Putamen (tissue), 1 donor: Measurements from ENCODE around the gene CSF1R.

Experiments used
- DNase-seq: peaks from one replicate; pipeline ENCODE4 v3.0.0-alpha.2; 2016; ENCODE audit warnings: low spot score

CSF1R gene

DNA sequence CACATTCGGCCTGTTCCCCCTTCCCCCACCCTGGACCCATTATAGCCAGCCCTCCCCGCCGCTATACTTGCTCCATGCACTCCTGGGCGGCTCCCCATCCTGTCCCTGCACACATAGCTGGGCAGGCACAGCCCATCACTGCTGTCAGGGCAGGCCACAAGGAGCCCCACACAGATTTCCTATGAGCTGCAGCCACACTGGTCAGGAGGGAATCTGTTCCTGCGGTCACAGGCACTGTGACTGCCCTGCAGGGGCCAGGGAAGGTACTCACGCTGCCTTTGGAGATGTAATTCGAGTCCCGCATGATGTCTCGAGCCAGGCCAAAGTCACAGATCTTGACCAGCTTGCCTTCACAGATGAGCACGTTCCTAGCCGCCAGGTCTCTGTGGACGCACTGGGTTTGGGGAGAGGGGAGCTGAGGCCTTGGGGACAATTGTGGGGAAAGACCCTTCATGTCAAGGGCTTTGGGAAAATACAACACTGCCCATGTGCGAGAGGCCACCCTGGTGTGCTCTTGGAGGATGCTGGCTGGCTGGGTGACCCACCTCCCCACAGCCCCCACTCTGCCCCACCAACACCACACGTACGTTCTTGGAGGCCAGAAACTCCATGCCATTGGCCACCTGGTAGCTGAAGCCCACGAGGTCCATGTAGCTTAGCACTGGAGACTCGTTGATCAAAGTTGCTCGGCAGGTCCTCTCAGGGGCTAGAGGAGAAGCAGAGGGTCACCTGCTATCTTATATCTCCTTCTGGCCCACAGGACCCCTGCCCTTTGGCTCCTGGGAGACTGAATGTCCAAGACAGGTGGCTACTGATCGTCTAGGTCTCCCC, 34.5 kb upstream of the CSF1R start:
- no peak for DNase-seq

DNA sequence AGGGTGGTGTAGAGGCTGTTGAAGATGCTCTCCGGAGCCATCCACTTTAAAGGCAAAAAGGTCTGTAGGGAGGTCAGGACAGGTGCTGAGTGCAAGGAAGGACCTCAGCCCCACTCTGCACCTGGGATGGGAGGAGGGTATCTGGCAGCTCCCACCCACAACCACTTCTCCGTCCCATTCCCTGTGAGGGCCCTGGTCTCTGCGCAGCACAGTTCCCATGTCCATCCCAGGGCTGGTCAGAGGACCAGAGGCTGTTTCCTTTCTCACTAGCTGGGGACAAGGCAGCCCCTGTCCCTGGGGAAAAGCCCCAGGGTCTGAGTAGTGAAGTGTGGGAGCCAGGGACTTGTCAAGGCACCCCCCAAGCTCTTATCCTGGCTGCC, 33.7 kb upstream of the CSF1R start:
- DNase-seq: no peak

- DNase-seq: no peak
These were observed 33.2 kb upstream of the CSF1R start for GRCh38 chr5:150119421-150120061.

DNA sequence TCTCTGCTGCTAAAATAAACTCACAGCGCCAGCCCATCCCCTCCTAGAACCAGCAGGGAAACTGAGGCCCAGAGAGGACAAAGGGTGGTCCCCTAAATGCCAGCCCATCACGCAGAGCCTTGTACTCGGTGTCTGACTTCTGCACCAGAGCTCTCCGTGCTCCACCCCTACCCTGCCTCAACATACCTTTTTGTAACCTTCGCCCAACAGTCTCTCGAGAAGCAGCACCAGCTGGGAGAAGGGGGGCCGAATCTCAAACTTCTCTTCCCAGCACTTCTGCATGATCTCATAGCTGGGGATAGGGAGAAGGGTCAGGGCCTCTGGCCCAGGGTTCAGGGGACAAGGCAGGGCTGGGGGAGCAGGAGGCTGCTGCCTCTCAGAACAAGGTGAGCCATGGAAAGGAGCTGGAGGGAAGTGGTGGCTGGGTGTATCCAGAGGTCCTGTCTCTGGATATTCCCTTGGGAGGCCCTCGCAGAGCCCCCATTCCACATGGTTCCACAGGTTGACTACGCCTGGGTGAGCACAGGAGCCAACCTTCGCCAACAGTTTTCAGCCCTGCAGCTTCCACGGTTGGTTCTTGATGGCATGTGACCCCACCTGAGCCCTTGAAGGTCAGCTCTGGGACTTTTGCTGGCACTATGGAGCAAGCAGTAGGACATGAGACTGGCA, 32.3 kb upstream of the CSF1R start:
- DNase-seq: no peak

GRCh38 chr5:150117945-150118560, 31.7 kb upstream of the CSF1R start:
- no peak for DNase-seq

- DNase-seq: no peak
These were observed 30.5 kb upstream of the CSF1R start for GRCh38 chr5:150116667-150117400.

DNA sequence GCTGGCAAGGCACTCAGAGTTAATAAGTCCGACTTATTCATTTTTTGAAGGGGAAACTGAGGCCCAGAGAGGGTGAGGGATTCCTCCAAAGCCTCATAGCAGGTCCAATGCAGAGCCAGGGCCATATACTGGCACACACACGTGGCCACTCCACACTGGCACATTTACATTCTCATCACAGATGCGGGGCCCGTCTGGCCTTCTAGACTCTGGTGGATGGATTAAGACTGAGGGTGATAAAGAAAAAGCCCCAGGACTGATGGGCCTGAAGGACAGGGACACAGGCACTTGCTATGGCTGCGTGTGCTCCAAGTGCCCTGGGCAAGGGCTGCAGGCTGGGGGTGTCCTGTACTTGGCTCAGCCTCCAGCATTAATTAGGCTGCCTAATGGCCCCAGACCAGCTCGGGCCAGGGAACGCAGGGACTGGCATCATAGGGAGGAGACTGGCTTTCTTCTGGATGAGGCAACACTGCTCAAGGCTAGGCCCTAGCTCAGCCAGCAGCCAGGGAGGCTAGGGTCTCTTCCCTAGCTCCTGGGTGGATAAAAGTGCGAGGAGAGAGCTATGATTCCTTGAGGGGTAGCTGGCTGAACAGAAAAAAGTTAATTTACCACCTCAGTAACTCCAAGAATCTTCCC, 28.5 kb upstream of the CSF1R start:
- peak; percentile 33 for DNase-seq

GRCh38 chr5:150114102-150114641, 27.8 kb upstream of the CSF1R start:
- no peak for DNase-seq

DNA sequence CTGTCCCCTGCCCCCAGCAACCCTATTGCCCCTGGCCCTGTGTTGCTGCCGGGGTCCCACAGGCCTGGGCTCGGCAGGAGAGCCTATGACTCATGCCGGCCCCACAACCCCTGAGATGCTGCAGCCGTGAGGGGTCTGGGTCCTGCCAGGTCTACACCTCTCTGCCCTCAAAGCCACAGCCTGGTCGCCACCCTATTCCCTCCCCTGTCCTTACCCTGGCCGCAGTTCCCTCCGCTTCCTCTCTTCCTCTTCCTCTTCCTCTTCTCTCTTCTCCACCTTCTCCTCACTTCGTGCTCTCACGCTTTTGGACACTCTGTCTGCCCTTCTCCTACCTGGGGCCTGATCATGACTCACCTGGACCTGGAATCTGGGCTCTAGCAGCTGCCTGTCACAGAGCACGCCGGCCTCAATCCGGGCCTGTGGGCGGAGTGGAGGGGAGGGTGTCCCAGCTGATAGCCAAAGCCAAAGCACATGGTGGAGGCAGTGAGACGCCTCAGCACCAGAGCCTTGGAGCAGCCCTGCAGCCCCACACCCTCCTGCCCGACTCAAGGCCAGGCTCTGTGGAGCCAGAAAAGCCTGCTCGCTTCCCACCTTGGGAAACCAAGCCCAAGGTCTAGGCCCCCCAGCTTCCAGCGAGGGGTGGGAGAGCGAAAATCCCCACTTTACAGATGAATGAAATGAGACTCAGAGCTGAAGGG, 26.8 kb upstream of the CSF1R start:
- DNase-seq: no peak

- DNase-seq: no peak
These were observed 26.1 kb upstream of the CSF1R start for GRCh38 chr5:150112201-150113046.

- no peak for DNase-seq
These were observed 24.8 kb upstream of the CSF1R start for GRCh38 chr5:150111122-150111521.

- DNase-seq: no peak
These were observed 23.6 kb upstream of the CSF1R start for GRCh38 chr5:150109921-150110320.

DNA sequence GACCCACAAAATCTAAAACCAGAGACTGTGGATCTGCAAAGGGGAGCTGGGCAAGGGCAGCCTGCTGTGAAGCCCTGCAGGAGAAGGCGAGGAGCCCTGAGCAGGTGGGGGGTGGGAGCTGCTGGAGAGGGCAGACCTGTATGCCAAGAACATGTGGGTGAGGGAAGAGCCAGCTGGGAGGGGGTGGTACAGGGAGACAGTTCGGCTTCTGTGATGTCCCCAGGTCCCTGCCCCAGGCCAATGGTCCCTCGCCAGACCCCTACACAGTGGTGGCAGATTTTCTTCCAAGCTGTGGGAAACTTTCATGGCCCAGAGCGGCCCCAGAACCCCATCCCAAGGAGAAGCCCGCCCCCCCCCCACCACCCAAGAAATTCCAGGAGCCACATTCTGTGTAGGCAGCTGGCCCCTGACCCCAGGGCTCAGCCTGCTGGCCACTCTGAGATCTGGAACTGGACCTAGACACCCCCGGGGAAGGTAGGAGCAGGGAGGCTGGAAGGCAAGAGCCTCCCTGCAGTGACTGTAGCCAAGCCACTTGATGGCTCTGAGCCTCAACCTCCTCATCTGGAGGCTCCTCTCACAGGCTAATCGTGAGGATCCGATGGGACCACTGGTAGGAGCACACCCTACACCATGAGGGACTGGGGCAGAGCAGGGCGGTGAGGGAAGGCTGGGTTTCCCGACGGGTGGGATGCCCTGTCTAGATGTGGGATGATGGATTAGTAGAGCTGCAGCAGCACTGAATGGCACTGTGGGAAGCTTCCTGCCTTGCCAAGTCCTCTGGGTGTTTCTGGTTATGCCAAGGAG, 22.6 kb upstream of the CSF1R start:
- DNase-seq: no peak

GRCh38 chr5:150107909-150108447, 21.6 kb upstream of the CSF1R start:
- DNase-seq: no peak

DNA sequence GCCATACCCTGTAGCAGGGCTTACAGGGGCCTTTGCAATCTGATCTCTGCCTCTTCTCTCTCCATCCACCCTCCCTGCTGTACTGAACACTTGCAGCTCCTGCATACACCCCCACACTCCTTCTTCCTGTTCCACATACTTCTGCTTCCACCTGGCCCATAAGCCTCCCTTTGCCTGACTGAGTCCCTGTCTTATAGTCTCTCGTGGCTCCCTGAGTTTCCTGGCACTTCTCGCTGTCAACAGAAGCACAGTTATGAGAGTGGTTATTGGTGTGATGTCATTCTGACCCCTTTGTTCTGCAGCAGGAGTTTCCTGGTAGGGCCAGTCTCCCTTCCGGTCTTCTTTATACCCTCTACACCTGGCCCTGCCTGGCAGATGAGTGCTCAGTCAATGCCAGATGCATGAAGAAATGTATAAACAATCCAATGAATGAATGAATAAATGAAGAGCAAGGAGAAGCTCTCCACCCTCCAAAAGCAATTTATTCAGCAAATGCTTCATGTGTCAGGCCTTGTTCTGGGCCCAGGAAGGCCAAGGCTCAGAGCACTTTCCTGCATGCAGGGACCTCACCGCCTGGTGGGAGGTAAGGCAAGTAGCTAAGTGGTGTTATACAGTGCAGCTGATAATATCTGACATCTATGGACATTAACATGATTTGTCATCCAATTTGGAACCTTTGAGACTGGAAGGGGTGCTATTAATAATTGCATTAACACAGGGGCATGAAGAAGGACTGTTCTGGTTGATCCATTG, 20.5 kb upstream of the CSF1R start:
- DNase-seq: no peak

DNA sequence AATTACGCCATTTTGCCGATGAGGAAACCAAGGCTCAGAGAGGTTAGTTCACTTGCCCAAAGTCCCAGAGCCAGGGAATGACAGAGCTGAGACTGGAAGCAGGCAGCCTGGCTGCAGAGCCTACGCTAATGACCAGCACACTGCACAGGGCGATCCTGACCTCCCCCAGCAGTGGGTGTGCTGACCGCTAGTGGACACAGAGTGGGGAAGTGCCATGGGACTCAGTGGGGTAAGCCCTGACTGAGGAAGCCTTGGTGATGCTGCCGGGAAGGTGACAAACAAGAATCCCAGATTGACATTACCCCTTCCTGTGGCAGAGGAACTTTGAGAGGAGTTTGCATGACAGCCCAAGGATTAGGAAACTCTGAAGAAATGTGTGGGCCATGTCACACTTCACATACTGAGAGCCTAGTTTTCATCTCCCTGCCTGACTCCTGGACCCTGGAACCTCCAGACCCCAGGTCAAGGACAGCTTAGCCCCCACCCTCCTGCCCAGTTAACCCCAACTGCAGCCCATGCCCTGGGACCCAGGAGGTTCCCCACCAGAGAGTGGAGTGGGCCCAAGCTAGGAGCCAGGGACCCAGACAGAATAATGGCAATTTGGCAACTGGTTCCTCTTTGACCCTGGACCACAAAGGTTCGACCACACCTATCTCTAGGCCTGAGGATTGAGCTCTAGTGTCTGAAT, 19.7 kb upstream of the CSF1R start:
- DNase-seq: no peak

DNA sequence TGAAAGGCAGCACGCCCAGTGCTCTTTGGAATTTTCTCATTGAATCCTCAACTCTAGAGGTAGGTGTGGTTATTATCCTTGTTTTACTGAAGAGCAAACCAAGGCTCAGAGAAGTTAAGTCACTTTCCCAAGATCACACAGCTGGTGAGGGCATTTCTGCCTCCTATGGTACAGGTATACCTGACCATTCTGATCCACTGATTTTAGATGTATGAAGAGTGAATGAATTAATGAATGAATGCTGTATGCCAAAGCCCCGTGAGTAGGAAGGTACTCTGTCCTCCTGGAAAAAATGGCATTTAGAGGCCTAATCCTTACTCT, 18.2 kb upstream of the CSF1R start:
- DNase-seq: no peak
